Fibroblast of skin of back (primary cell): ENCODE results near the gene ALDH8A1. TPM values are rescaled to one million over a fixed set of nuclear protein-coding genes. Genes with fewer than 3 reads are reported as not detected.
A peak's percentile ranks its signal among the peaks of the same experiment; 100 is the strongest.

Experiments
- DNase-seq: peaks from one replicate; pipeline ENCODE4 v3.0.0-alpha.2; 2013
- polyA plus RNA-seq, 2 experiments: library from polyadenylated mRNA; unstranded; fragments of 120-200 nt; gene quantifications; one replicate each; pipeline ENCODE4 v1.2.1, GENCODE V29; 2013; ENCODE audit not compliant: insufficient read length in 2 of 2

Gene ALDH8A1
- 0.12 TPM for polyA plus RNA-seq (2013, experiment 1 of 2; ENCODE audit: insufficient read length)
- polyA plus RNA-seq (2013, experiment 2 of 2; ENCODE audit: insufficient read length) = not detected

- DNase-seq = no peak
These were observed at the start of gene ALDH8A1 for GRCh38 chr6:134949927-134950326. TSS of gene ALDH8A1 (minus strand) at chr6:134950101. CDS start at chr6:134950053, 48 bp downstream.

GRCh38 chr6:134999107-134999506 is 49.2 kb upstream of the ALDH8A1 start:
- DNase-seq = no peak

- no peak for DNase-seq
These were observed 47.5 kb upstream of the ALDH8A1 start for GRCh38 chr6:134997133-134997995.

GRCh38 chr6:134995536-134995935 is 45.6 kb upstream of the ALDH8A1 start:
- no peak for DNase-seq

GRCh38 chr6:134994431-134994830 is 44.5 kb upstream of the ALDH8A1 start:
- no peak for DNase-seq

- no peak for DNase-seq
These were observed 42.3 kb upstream of the ALDH8A1 start for GRCh38 chr6:134992155-134992554.

GRCh38 chr6:134990262-134990661 is 40.4 kb upstream of the ALDH8A1 start:
- DNase-seq = no peak

GRCh38 chr6:134984821-134985220 is 34.9 kb upstream of the ALDH8A1 start:
- no peak for DNase-seq

- DNase-seq = no peak
These were observed 33.9 kb upstream of the ALDH8A1 start for GRCh38 chr6:134983823-134984222.

GRCh38 chr6:134982161-134982560 is 32.3 kb upstream of the ALDH8A1 start:
- DNase-seq = no peak

GRCh38 chr6:134980846-134981245 is 30.9 kb upstream of the ALDH8A1 start:
- DNase-seq = no peak

GRCh38 chr6:134979142-134979541 is 29.2 kb upstream of the ALDH8A1 start:
- no peak for DNase-seq

GRCh38 chr6:134974370-134974769 is 24.5 kb upstream of the ALDH8A1 start:
- no peak for DNase-seq

GRCh38 chr6:134967711-134968110 is 17.8 kb upstream of the ALDH8A1 start:
- DNase-seq = no peak

GRCh38 chr6:134964451-134965203 is 14.7 kb upstream of the ALDH8A1 start:
- DNase-seq = no peak

GRCh38 chr6:134962421-134962820 is 12.5 kb upstream of the ALDH8A1 start:
- DNase-seq = no peak

GRCh38 chr6:134961366-134961765 is 11.5 kb upstream of the ALDH8A1 start:
- no peak for DNase-seq

GRCh38 chr6:134959603-134960002 is 9.7 kb upstream of the ALDH8A1 start:
- DNase-seq = no peak

GRCh38 chr6:134956676-134957075 is 6.8 kb upstream of the ALDH8A1 start:
- DNase-seq = peak; percentile 17

GRCh38 chr6:134956032-134956431 is 6.1 kb upstream of the ALDH8A1 start:
- DNase-seq = no peak

- DNase-seq = no peak
These were observed 4.5 kb upstream of the ALDH8A1 start for GRCh38 chr6:134954272-134955000.

- no peak for DNase-seq
These were observed 1.8 kb upstream of the ALDH8A1 start for GRCh38 chr6:134951494-134952263.
